OCI-LY1 (cell line): ENCODE results near the gene VN1R5.

Experiments used
- H2AFZ ChIP-seq: fragments of 200-600 bp; sonication (generic), shearing (Covaris generic); 2 replicates; pipeline ENCODE4 v1.6.0; 2014; ENCODE audit warnings: antibody characterized with exemption, mild to moderate bottlenecking, low read length
- H3F3A ChIP-seq: fragments of 200-600 bp; sonication (generic), shearing (Covaris generic); 2 replicates; pipeline ENCODE4 v1.6.0; 2014; ENCODE audit warnings: mild to moderate bottlenecking, antibody characterized with exemption, low read length, moderate library complexity; ENCODE audit not compliant: insufficient read depth
- H3K27ac ChIP-seq: fragments of 200-600 bp; sonication (generic); 2 replicates; pipeline ENCODE4 v1.5.1; 2014; ENCODE audit warnings: low read length, mixed run types, mild to moderate bottlenecking, low read depth; ENCODE audit not compliant: poor library complexity, severe bottlenecking
- H3K27me3 ChIP-seq: fragments of 200-600 bp; sonication (generic); 2 replicates; pipeline ENCODE4 v1.6.0; 2014; ENCODE audit warnings: antibody characterized with exemption, mild to moderate bottlenecking, low read length, moderate library complexity; ENCODE audit not compliant: insufficient read depth
- H3K36me3 ChIP-seq: fragments of 200-600 bp; sonication (generic); 2 replicates; pipeline ENCODE4 v1.6.1; 2014; ENCODE audit warnings: mild to moderate bottlenecking, antibody characterized with exemption, low read length, moderate library complexity, mixed read lengths; ENCODE audit not compliant: insufficient read depth
- H3K4me1 ChIP-seq: fragments of 200-600 bp; sonication (generic); 2 replicates; pipeline ENCODE4 v1.5.1; 2014; ENCODE audit warnings: mild to moderate bottlenecking, low read length, moderate library complexity; ENCODE audit not compliant: insufficient read depth, severe bottlenecking
- H3K4me2 ChIP-seq: fragments of 200-600 bp; sonication (generic), shearing (Covaris generic); 2 replicates; pipeline ENCODE4 v1.6.1; 2014; ENCODE audit warnings: low read length
- H3K4me3 ChIP-seq: fragments of 200-600 bp; sonication (generic); 2 replicates; pipeline ENCODE4 v1.5.1; 2014; ENCODE audit warnings: low read length, low read depth, mild to moderate bottlenecking, mixed read lengths; ENCODE audit not compliant: poor library complexity, severe bottlenecking
- H3K79me2 ChIP-seq: fragments of 200-600 bp; shearing (Covaris generic); 2 replicates; pipeline ENCODE4 v1.6.1; 2016; ENCODE audit warnings: mixed run types, low read length, mixed read lengths; ENCODE audit not compliant: insufficient read depth
- H3K9ac ChIP-seq: fragments of 200-600 bp; sonication (generic), shearing (Covaris generic); 2 replicates; pipeline ENCODE4 v1.6.1; 2014; ENCODE audit warnings: mild to moderate bottlenecking, low read length, mixed read lengths
- H3K9me2 ChIP-seq: fragments of 200-600 bp; sonication (generic), shearing (Covaris generic); 2 replicates; pipeline ENCODE4 v1.6.1; 2014; ENCODE audit warnings: low read depth, mild to moderate bottlenecking, low read length, mixed read lengths
- H3K9me3 ChIP-seq: fragments of 200-600 bp; shearing (Covaris generic); 2 replicates; pipeline ENCODE4 v1.6.1; 2014; ENCODE audit warnings: low read length, mixed read lengths
- H4K20me1 ChIP-seq: fragments of 200-600 bp; sonication (generic), shearing (Covaris generic); 2 replicates; pipeline ENCODE4 v1.6.0; 2016; ENCODE audit warnings: mild to moderate bottlenecking, low read length; ENCODE audit not compliant: insufficient read depth
- CTCF ChIP-seq: fragments of 200-600 bp; sonication (generic), shearing (Covaris generic); IDR thresholded peaks from 2 replicates; pipeline ENCODE4 v1.5.1; 2017; ENCODE audit warnings: mild to moderate bottlenecking, antibody characterized with exemption, low read length, moderate library complexity, mixed read lengths
- EZH2 ChIP-seq: fragments of 200-600 bp; sonication (generic), shearing (Covaris generic); IDR thresholded peaks from 2 replicates; pipeline ENCODE4 v1.8.0; 2017; ENCODE audit warnings: borderline replicate concordance, mixed run types, mild to moderate bottlenecking, antibody characterized with exemption, low read length, moderate library complexity, mixed read lengths

Gene VN1R5

GRCh38 chr1:247224822-247225221, 31.1 kb upstream of the VN1R5 start:
- Histone ChIP-seq H3K36me3 (no peaks in the 10 kb centered on the region; the same call in 1 of the 2 replicates), H3K9me3 (0 out of 2 replicates have a peak, but pooled peaks cover 2% of the 10 kb centered on the region), H3F3A (no peaks in the 10 kb centered on the region), H3K9me2 (no peaks in the 10 kb centered on the region), H3K4me1 (no peaks in the 10 kb centered on the region), H4K20me1 (no peaks in the 10 kb centered on the region), H3K4me3 (no peak overlapping the region), H3K79me2 (no peaks in the 10 kb centered on the region), H3K9ac (no peak overlapping the region), H3K27ac (no peak overlapping the region), H3K4me2 (no peak overlapping the region), H3K27me3 (no peaks in the 10 kb centered on the region), H2AFZ (no peak overlapping the region)
- TF ChIP-seq CTCF (no peak), EZH2 (no peak)

GRCh38 chr1:247228133-247228532, 27.7 kb upstream of the VN1R5 start:
- H3K4me1 ChIP-seq, result no peaks in the 10 kb centered on the region
- no peak overlapping the region for H2AFZ ChIP-seq
- no peaks in the 10 kb centered on the region for H3F3A ChIP-seq
- no peaks in the 10 kb centered on the region for H3K27me3 ChIP-seq
- H4K20me1 ChIP-seq, result no peaks in the 10 kb centered on the region
- H3K79me2 ChIP-seq, result no peaks in the 10 kb centered on the region
- no peak overlapping the region for H3K27ac ChIP-seq
- TF ChIP-seq EZH2, result no peak
- TF ChIP-seq CTCF, result no peak
- no peak overlapping the region for H3K4me2 ChIP-seq
- no peak overlapping the region for H3K4me3 ChIP-seq
- H3K9me3 ChIP-seq, result 0 out of 2 replicates have a peak, but pooled peaks cover 2% of the 10 kb centered on the region
- no peaks in the 10 kb centered on the region for H3K36me3 ChIP-seq
- no peaks in the 10 kb centered on the region for H3K9me2 ChIP-seq
- no peak overlapping the region for H3K9ac ChIP-seq

- Histone ChIP-seq H3K4me2 (no peak overlapping the region), H3K4me1 (no peaks in the 10 kb centered on the region), H2AFZ (no peak overlapping the region), H3K27me3 (no peaks in the 10 kb centered on the region), H3K4me3 (no peak overlapping the region), H4K20me1 (no peaks in the 10 kb centered on the region), H3K36me3 (no peaks in the 10 kb centered on the region), H3K9me2 (no peaks in the 10 kb centered on the region; the same call in 1 of the 2 replicates), H3K79me2 (no peaks in the 10 kb centered on the region), H3F3A (no peaks in the 10 kb centered on the region), H3K27ac (no peak overlapping the region), H3K9ac (no peak overlapping the region), H3K9me3 (no peaks in the 10 kb centered on the region)
- TF ChIP-seq EZH2 (no peak), CTCF (no peak)
Measured at GRCh38 chr1:247241691-247242090, 14.2 kb upstream of the VN1R5 start.
